Measurements from ENCODE around the gene VCL. TPM values are rescaled to one million over a fixed set of nuclear protein-coding genes. Genes with fewer than 3 reads are reported as not detected.

The VCL gene
- total and polyA plus RNA-seq, 9 of the 15 experiments (the other 6 are each of a cell fraction or from before 2014, with no cell fraction given) = 29.8 to 186 (median 76.4) TPM

- TF ChIP-seq CHCHD3 (CRISPR knock-in tag; IDR thresholded peaks at IDR 0.05) (no peak), HOXB6 (CRISPR knock-in tag; IDR thresholded peaks at IDR 0.05; ENCODE audit: borderline replicate concordance) (no peak), MEIS2 (IDR thresholded peaks at IDR 0.05; ENCODE audit: partially characterized antibody) (peak; percentile 97), KAT8 (IDR thresholded peaks at IDR 0.05; ENCODE audit: low read depth) (no peak), BRF1 (IDR thresholded peaks at IDR 0.05; ENCODE audit: borderline replicate concordance, extremely low read depth, insufficient read length) (no peak), RBM15 (IDR thresholded peaks at IDR 0.05; ENCODE audit: insufficient read depth, low read length) (no peak), ZNF124 (CRISPR knock-in tag; IDR thresholded peaks at IDR 0.05) (no peak), DDX20 (tag; IDR thresholded peaks at IDR 0.05; ENCODE audit: low read depth) (no peak), ZBTB12 (CRISPR knock-in tag; IDR thresholded peaks at IDR 0.05) (no peak), PBX2 (CRISPR knock-in tag; IDR thresholded peaks at IDR 0.05; ENCODE audit: low read depth) (no peak), PBX2 (tag; conservative IDR thresholded peaks at IDR 0.05; ENCODE audit: low read depth) (peak; percentile 94), ASH1L (IDR thresholded peaks at IDR 0.05; ENCODE audit: borderline replicate concordance, low read depth, partially characterized antibody) (peak; percentile 42), GTF3C2 (IDR thresholded peaks at IDR 0.05; ENCODE audit: borderline replicate concordance, extremely low read depth, insufficient read length) (no peak), STAT6 (CRISPR knock-in tag; IDR thresholded peaks at IDR 0.05) (no peak), VEZF1 (CRISPR knock-in tag; IDR thresholded peaks at IDR 0.05) (peak; percentile 80)
Measured at GRCh38 chr10:74021248-74022055, 23.5 kb downstream of the VCL start (continued).

All from K562 (cell line).